Cardiac septum (tissue), 1 donor: ENCODE data around the gene SHISA5. TPM values are rescaled to one million over a fixed set of nuclear protein-coding genes. Genes with fewer than 3 reads are reported as not detected.

ENCODE experiments used
- DNase-seq: peaks from one replicate; pipeline ENCODE4 v3.0.0-alpha.2; 2020; ENCODE audit warnings: low spot score
- intact Hi-C: fragments of 100-400 bp; cut with DNase I; formaldehyde crosslinking; loops from one replicate; pipeline ENCODE4 v1.14.0; 2022
- total RNA-seq: library from RNA; stranded (reverse); fragmentation: NEBNext Ultra II Directional; extraction: Animal tissue kit (Norgen Biotek cat#: 25700); gene quantifications from one replicate; pipeline ENCODE4 v1.2.1, GENCODE V29; 2021
- donor health status: DM: no; HTN: no; CAD: no.

The SHISA5 gene
- total RNA-seq, 1 donor from 2014 or later = 47.8 TPM

- DNase-seq = no peak
- intact Hi-C loops = no loop called here
Observed at GRCh38 chr3:48528048-48528447, 24.1 kb upstream of the SHISA5 start.

DNA sequence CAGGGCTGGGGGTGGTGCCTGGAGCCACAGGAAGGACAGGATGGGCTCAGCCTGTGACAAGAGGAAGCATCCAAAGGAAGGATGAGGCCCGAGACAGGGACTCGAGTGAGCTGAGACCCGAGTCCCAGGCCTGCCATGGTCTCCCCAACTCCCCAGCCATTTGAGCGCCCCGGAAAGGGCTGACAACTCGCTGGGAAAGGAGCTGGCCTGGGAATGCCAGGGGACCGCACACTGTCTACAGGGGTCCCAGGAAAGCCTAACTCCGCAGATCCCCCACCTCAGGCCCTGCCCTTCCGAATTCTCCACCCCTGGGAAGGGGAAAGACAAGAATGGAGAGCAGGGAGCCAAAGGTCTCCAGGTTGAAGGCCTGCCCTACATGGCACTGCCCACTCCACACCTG lies 21.0 kb upstream of the SHISA5 start:
- DNase-seq = no peak
- intact Hi-C loops = no loop called here

GRCh38 chr3:48521635-48522034 lies 17.7 kb upstream of the SHISA5 start:
- intact Hi-C loops = no loop called here
- DNase-seq = no peak

- DNase-seq = no peak
- intact Hi-C loops = no loop called here
Observed at GRCh38 chr3:48519277-48519643, 15.3 kb upstream of the SHISA5 start.

GRCh38 chr3:48518638-48519276 lies 14.8 kb upstream of the SHISA5 start:
- intact Hi-C loops = no loop called here
- DNase-seq = no peak

DNA sequence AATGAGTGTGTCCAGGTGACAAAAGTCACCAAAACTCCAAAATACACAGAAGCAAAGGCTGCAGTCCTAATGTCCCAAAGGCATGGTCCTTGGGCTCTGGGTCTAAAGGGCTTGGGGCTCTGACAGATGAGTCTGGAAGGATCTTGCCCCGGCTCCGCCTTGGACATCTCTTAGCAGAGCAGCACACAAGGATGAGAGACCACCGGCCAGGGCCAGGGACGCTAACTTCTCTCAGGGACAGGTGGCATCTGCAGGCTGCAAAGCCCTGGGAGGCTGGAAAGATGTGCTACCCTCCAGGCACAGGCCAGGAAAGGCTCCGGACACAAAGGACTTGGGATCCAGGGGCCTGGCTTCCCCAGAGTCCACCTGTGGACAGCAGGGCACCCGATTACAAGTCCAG lies 14.1 kb upstream of the SHISA5 start:
- intact Hi-C loops = no loop called here
- no peak for DNase-seq

DNA sequence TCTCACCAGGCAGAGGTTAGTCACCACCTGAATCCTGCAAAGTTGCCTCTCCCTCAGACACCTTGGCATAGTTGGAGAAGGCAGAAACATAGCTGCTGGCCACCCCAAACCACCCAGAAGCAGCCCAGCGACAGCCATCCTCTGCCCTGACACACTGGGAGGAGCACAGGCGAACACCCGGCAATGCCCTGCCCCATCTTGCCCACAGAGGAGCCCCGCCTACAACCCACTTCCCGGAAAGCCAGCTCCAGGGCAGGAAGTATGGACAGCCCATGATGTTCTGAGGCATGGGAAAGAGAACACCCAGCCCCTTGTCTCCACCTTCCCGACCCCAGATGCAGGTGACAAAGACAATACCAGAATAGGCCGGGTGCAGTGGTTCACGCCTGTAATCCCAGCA lies 12.6 kb upstream of the SHISA5 start:
- DNase-seq = no peak
- intact Hi-C loops = no loop called here

GRCh38 chr3:48514431-48515227 lies 10.7 kb upstream of the SHISA5 start:
- no peak for DNase-seq
- intact Hi-C loops = no loop called here

- intact Hi-C loops = no loop called here
- DNase-seq = no peak
Observed at GRCh38 chr3:48511551-48511950, 7.6 kb upstream of the SHISA5 start.

- DNase-seq = no peak
- intact Hi-C loops = loop anchor here (5.0 kb wide), 1 partner anchor 40 kb away; no protein-coding TSS in a partner anchor
Observed at GRCh38 chr3:48507256-48508061, 3.5 kb upstream of the SHISA5 start.

DNA sequence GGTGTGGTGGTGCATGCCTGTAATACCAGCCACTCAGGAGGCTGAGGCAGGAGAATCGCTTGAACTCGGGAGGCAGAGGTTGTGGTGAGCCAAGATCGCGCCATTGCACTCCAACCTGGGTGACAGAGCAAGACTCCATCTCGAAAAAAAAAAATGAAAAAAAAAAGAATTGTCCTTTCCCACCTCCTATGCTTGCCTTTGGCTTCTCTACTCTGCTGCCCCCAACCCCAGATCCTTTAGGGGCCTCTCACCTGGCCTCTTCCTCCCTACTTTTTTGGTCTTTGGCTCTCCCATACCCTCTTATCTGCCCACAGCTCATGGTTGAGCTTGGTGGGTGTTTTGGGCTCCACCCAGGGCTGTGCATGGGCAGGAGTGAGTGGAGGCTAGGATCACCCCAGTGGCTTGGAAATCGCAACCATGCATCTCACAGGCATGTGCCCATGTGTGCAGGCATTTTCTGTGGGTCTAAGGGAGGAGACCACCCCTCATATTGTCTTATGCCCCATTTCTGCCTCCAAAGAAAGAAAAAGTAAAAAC lies 2.1 kb upstream of the SHISA5 start:
- no peak for DNase-seq
- intact Hi-C loops = loop anchor here (5.0 kb wide), 1 partner anchor 41 kb away; no protein-coding TSS in a partner anchor

GRCh38 chr3:48505146-48505545 lies 1.2 kb upstream of the SHISA5 start:
- DNase-seq = no peak
- intact Hi-C loops = loop anchor here (5.0 kb wide), 1 partner anchor 42 kb away; no protein-coding TSS in a partner anchor

- no peak for DNase-seq
- intact Hi-C loops = loop anchor here (1.0 kb wide), 1 partner anchor 37 kb away; a partner anchor contains a TSS
Observed at GRCh38 chr3:48503401-48504050, 448 bp downstream of the SHISA5 start.

- DNase-seq = no peak
- intact Hi-C loops = no loop called here
Observed at GRCh38 chr3:48502728-48503168, 1.2 kb downstream of the SHISA5 start.

- DNase-seq = no peak
- intact Hi-C loops = no loop called here
Observed at GRCh38 chr3:48502121-48502520, 1.9 kb downstream of the SHISA5 start.

DNA sequence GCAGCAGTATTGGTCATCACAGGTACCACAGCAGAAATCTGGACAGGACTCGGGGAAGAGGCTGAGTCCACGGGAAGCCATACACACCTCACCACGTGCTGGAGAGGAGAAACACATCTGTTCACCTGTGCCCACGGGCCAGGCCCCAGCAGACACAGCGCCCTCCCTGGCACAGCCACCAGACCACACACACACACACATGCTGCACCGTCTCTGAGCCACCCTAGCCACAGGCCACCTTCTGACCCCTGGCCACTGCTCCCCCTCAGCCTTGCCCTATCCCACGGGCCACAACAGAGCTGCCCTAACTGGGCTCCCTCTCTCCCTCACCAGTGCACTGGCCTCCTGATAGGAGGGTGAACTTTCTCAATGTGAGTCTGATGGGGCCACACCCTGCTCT lies 2.8 kb downstream of the SHISA5 start:
- intact Hi-C loops = no loop called here

GRCh38 chr3:48500656-48501055 lies 3.3 kb downstream of the SHISA5 start:
- no peak for DNase-seq
- intact Hi-C loops = no loop called here

More for the DNA sequence above, 2.8 kb downstream of the SHISA5 start:
- DNase-seq = no peak

DNA sequence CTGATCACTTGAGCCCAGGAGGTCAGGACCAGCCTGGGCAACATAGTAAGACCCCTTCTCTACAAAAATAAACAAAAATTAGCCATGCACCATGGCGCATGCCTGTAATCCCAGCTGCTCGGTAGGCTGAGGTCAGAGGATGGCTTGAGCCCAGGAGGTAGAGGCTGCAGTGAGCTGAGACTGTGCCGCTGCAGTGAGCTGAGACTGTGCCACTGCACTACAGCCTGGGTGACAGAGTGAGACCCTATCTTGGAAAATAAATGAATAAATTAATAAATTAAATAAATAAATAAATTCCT lies 10.8 kb downstream of the SHISA5 start:
- no peak for DNase-seq
- intact Hi-C loops = no loop called here

GRCh38 chr3:48492461-48493202 lies 11.3 kb downstream of the SHISA5 start:
- no peak for DNase-seq
- intact Hi-C loops = no loop called here
